GM19372 (cell line): ENCODE measurements around the gene BHLHE23.

Experiments used
- ATAC-seq: cut with Tn5 transposase; IDR thresholded peaks from one replicate; pipeline ENCODE4 v1.9.1; 2021; ENCODE audit warnings: mild to moderate bottlenecking, low read depth, moderate library complexity; ENCODE audit not compliant: unreplicated experiment

BHLHE23 gene

GRCh38 chr20:62975812-62976508 is 30.8 kb downstream of the BHLHE23 start:
- ATAC-seq = no peak

- no peak for ATAC-seq
Measured at GRCh38 chr20:62975251-62975760, 31.5 kb downstream of the BHLHE23 start.

GRCh38 chr20:62972845-62973745 is 33.7 kb downstream of the BHLHE23 start:
- ATAC-seq = no peak

- no peak for ATAC-seq
Measured at GRCh38 chr20:62971950-62972844, 34.6 kb downstream of the BHLHE23 start.

GRCh38 chr20:62971211-62971949 is 35.4 kb downstream of the BHLHE23 start:
- ATAC-seq = no peak

GRCh38 chr20:62970307-62971210 is 36.2 kb downstream of the BHLHE23 start:
- ATAC-seq = no peak

GRCh38 chr20:62969939-62970306 is 36.8 kb downstream of the BHLHE23 start:
- no peak for ATAC-seq

- ATAC-seq = no peak
Measured at GRCh38 chr20:62969179-62969760, 37.5 kb downstream of the BHLHE23 start.

- no peak for ATAC-seq
Measured at GRCh38 chr20:62968378-62969178, 38.2 kb downstream of the BHLHE23 start.

- no peak for ATAC-seq
Measured at GRCh38 chr20:62967628-62968351, 39.0 kb downstream of the BHLHE23 start.

- ATAC-seq = no peak
Measured at GRCh38 chr20:62967149-62967501, 39.6 kb downstream of the BHLHE23 start.

GRCh38 chr20:62966212-62967148 is 40.3 kb downstream of the BHLHE23 start:
- no peak for ATAC-seq

- no peak for ATAC-seq
Measured at GRCh38 chr20:62965363-62965771, 41.4 kb downstream of the BHLHE23 start.

GRCh38 chr20:62964700-62965099 is 42.1 kb downstream of the BHLHE23 start:
- no peak for ATAC-seq

- no peak for ATAC-seq
Measured at GRCh38 chr20:62963614-62964397, 43.0 kb downstream of the BHLHE23 start.
